Lower leg skin (tissue), 3 donors: ENCODE measurements around the gene GTPBP3.

Source experiments
- POLR2A ChIP-seq, 2 donors: fragments of 450-650 bp; IDR thresholded peaks; one replicate each; pipeline ENCODE4 v1.6.1; 2016 to 2017; ENCODE audit warnings: antibody characterized with exemption in 2 of 2, mild to moderate bottlenecking in 1 of 2, moderate library complexity in 1 of 2
- TF ChIP-seq, protein P1 (sequence below), 3 donors: fragments of 450-650 bp; IDR thresholded peaks; one replicate each; pipeline ENCODE4 v1.5.1; 2016; ENCODE audit warnings: antibody characterized with exemption in 3 of 3, mild to moderate bottlenecking in 3 of 3, moderate library complexity in 2 of 3

DNA sequence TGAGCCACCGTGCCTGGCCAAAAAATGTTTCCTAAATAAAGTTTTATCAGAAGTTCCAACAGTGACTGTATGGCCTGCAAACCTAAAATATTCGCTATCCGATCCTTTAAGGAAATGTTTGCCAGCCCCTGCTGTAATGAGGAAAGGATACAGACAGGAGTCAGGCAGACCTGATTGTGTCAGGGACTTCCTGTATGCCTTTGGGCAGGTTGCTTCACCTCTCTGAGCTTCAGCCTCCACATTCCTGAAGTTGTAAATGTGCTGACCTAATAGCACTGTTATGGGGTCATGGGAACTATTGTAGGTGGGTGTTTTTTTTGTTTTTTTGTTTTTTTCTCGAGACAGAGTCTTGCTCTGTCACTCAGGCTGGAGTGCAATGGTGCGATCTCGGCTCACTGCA is 40.4 kb upstream of the GTPBP3 start:
- TF ChIP-seq, protein P1, sequence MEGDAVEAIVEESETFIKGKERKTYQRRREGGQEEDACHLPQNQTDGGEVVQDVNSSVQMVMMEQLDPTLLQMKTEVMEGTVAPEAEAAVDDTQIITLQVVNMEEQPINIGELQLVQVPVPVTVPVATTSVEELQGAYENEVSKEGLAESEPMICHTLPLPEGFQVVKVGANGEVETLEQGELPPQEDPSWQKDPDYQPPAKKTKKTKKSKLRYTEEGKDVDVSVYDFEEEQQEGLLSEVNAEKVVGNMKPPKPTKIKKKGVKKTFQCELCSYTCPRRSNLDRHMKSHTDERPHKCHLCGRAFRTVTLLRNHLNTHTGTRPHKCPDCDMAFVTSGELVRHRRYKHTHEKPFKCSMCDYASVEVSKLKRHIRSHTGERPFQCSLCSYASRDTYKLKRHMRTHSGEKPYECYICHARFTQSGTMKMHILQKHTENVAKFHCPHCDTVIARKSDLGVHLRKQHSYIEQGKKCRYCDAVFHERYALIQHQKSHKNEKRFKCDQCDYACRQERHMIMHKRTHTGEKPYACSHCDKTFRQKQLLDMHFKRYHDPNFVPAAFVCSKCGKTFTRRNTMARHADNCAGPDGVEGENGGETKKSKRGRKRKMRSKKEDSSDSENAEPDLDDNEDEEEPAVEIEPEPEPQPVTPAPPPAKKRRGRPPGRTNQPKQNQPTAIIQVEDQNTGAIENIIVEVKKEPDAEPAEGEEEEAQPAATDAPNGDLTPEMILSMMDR (IDR thresholded peaks at IDR 0.05) = no peak
- TF ChIP-seq POLR2A (IDR thresholded peaks at IDR 0.05) = no peak
